Subcutaneous adipose tissue (tissue), 4 donors: ENCODE data around the gene PYCR2. TPM values are rescaled to one million over a fixed set of nuclear protein-coding genes. Genes with fewer than 3 reads are reported as not detected.

Source experiments
- CTCF ChIP-seq: fragments of 450-650 bp; IDR thresholded peaks from one replicate; pipeline ENCODE4 v1.5.1; 2016; ENCODE audit warnings: low read depth, mild to moderate bottlenecking, control low read depth, antibody characterized with exemption, moderate library complexity
- small RNA-seq: library from RNA; depleted of rRNA; stranded (forward); fragments of <200 nt; gene quantifications from one replicate; pipeline ENCODE3, GENCODE V24; 2016
- total RNA-seq, 4 donors: library from RNA; depleted of rRNA; stranded (reverse); fragments of >200 nt; gene quantifications; one replicate each; pipeline ENCODE4 v1.1.0, GENCODE V29; 2016

PYCR2 gene
- total RNA-seq, 4 donors from 2014 or later, result 24.1 to 42.8 (median 36.2) TPM

GRCh38 chr1:225873281-225873850 lies 50.7 kb downstream of the PYCR2 start:
- no peak for TF ChIP-seq CTCF

- no peak for TF ChIP-seq CTCF
Observed at GRCh38 chr1:225872075-225872430, 52.0 kb downstream of the PYCR2 start.

GRCh38 chr1:225871359-225872074 lies 52.5 kb downstream of the PYCR2 start:
- no peak for TF ChIP-seq CTCF

GRCh38 chr1:225870911-225871310 lies 53.1 kb downstream of the PYCR2 start:
- no peak for TF ChIP-seq CTCF

Small RNAs within 50 kb of the gene (small RNA-seq; reads per million reads assigned to genes)
- gene AL117348.1 (not detected), gene NDUFA3P3 (not detected)

Other genes starting within 250 kb of the PYCR2 start
- gene SRP9, start 146.4 kb downstream of the PYCR2 start, total RNA-seq, result 100 to 1,000 TPM; 139 to 234 (median 156) TPM
- 100 to 1,000 TPM; 126 to 193 (median 153) TPM for gene EPHX1, start 114.1 kb downstream of the PYCR2 start, total RNA-seq
- gene TMEM63A, start 41.9 kb downstream of the PYCR2 start, total RNA-seq, result 100 to 1,000 TPM in 1 of 4 donors, 10 to 100 TPM in 3; 65.5 to 115 (median 68.3) TPM
- under 1 TPM in 2 of 4 donors, not detected in 2; 0.34 to 0.57 TPM for gene LEFTY1, start 35.1 kb downstream of the PYCR2 start, total RNA-seq
- 1 to 10 TPM in 1 of 4 donors, under 1 TPM in 2, not detected in 1; 0.44 to 1.1 (median 0.57) TPM for gene LEFTY2, start 17.0 kb upstream of the PYCR2 start, total RNA-seq
- 10 to 100 TPM; 16.1 to 27.3 (median 23.6) TPM for gene SDE2, start 75.1 kb upstream of the PYCR2 start, total RNA-seq
- gene H3-3A, start 138.5 kb upstream of the PYCR2 start, total RNA-seq, result 100 to 1,000 TPM; 191 to 368 (median 329) TPM